Thyroid gland (tissue), 4 donors: ENCODE data around the gene VAPA.

Experiments
- POLR2A ChIP-seq, 2 donors: fragments of 450-650 bp; IDR thresholded peaks; one replicate each; pipeline ENCODE4 v1.6.1; 2017; ENCODE audit warnings: antibody characterized with exemption in 2 of 2, mild to moderate bottlenecking in 2 of 2, moderate library complexity in 1 of 2
- TF ChIP-seq, protein P1 (sequence below), 6 experiments: fragments of 200-600 bp in 3 of 6; fragments of 450-650 bp in 3 of 6; sonication (generic) in 3 of 6; IDR thresholded peaks; one replicate each; pipeline ENCODE4 v1.5.1; 2016 to 2019; ENCODE audit warnings: antibody characterized with exemption in 6 of 6, mild to moderate bottlenecking in 2 of 6, inconsistent platforms in 1 of 6, moderate library complexity in 1 of 6

DNA sequence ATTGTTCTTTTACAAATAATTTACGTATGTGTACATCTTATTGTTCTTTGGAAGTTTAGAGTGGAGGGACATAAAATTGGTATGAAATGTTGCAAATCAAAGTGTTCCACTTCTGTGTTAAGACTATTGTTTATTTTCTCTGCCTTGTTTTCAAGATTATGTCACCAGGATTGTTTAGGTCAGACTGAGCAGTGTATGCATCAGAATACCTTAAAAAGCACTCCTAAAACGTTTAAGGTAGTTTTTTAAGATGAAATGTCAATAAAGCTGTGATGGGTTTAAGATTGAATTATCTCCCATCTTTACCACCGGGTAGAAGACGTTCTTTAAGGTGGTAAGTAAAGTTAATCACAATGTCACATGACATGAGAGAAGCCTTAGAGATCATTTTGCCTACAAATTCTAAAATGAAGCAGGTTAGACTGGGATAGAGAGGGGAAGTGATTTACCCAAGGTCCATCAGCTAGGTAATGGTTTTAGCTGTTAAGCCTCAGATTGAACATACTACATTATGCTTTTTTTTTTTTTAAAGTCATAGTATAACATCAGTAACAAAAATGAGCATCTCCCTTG is 10.6 kb downstream of the VAPA start:
- TF ChIP-seq, protein P1, sequence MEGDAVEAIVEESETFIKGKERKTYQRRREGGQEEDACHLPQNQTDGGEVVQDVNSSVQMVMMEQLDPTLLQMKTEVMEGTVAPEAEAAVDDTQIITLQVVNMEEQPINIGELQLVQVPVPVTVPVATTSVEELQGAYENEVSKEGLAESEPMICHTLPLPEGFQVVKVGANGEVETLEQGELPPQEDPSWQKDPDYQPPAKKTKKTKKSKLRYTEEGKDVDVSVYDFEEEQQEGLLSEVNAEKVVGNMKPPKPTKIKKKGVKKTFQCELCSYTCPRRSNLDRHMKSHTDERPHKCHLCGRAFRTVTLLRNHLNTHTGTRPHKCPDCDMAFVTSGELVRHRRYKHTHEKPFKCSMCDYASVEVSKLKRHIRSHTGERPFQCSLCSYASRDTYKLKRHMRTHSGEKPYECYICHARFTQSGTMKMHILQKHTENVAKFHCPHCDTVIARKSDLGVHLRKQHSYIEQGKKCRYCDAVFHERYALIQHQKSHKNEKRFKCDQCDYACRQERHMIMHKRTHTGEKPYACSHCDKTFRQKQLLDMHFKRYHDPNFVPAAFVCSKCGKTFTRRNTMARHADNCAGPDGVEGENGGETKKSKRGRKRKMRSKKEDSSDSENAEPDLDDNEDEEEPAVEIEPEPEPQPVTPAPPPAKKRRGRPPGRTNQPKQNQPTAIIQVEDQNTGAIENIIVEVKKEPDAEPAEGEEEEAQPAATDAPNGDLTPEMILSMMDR (IDR thresholded peaks at IDR 0.05), result no peak
- TF ChIP-seq POLR2A (IDR thresholded peaks at IDR 0.05), result no peak
